Left ventricle myocardium inferior (tissue), 1 donor: ENCODE data around the gene GEN1. TPM values are rescaled to one million over a fixed set of nuclear protein-coding genes. Genes with fewer than 3 reads are reported as not detected.

Experiments used
- DNase-seq: peaks from one replicate; pipeline ENCODE4 v3.0.0-alpha.2; 2020
- H3K27ac ChIP-seq: fragments of 200-600 bp; replicated peaks from 2 replicates; pipeline ENCODE4 v1.8.0; 2021
- H3K27me3 ChIP-seq: fragments of 200-600 bp; 2 replicates; pipeline ENCODE4 v1.8.0; 2021; ENCODE audit warnings: low read depth
- H3K36me3 ChIP-seq: fragments of 200-600 bp; 2 replicates; pipeline ENCODE4 v1.8.0; 2021
- H3K4me1 ChIP-seq: fragments of 200-600 bp; 2 replicates; pipeline ENCODE4 v1.8.0; 2021
- H3K4me3 ChIP-seq: fragments of 200-600 bp; 2 replicates; pipeline ENCODE4 v1.8.0; 2021; ENCODE audit warnings: mild to moderate bottlenecking, moderate library complexity
- H3K9me3 ChIP-seq: fragments of 200-600 bp; replicated peaks from 2 replicates; pipeline ENCODE4 v1.8.0; 2021
- CTCF ChIP-seq: fragments of 200-600 bp; IDR thresholded peaks from 2 replicates; pipeline ENCODE4 v1.8.0; 2021; ENCODE audit warnings: antibody characterized with exemption, mild to moderate bottlenecking, borderline replicate concordance
- intact Hi-C: fragments of 100-400 bp; cut with micrococcal nuclease; formaldehyde crosslinking; loops from one replicate; pipeline ENCODE4 v1.11.0; 2022
- total RNA-seq: library from RNA; stranded (reverse); fragmentation: NEBNext Ultra II Directional; extraction: Animal tissue kit (Norgen Biotek cat#: 25700); gene quantifications from one replicate; pipeline ENCODE4 v1.2.1, GENCODE V29; 2021
- donor health status: DM: no; HTN: yes; CAD: no; lungs with severe emphysema.

GEN1 gene
- total RNA-seq, 1 donor from 2014 or later: 4.3 TPM

- H3K27ac ChIP-seq: no peak overlapping the region
- no peaks in the 10 kb centered on the region for H3K9me3 ChIP-seq
- peaks cover 75% of the 10 kb centered on the region for H3K36me3 ChIP-seq
- H3K4me1 ChIP-seq: peaks cover 14% of the 10 kb centered on the region
- no peaks in the 10 kb centered on the region for H3K27me3 ChIP-seq
- DNase-seq: no peak
- intact Hi-C loops: no loop called here
- no peak for TF ChIP-seq CTCF
- H3K4me3 ChIP-seq: no peak overlapping the region
Measured at GRCh38 chr2:17713291-17713690, 40.6 kb upstream of the GEN1 start.

GRCh38 chr2:17717666-17718065 lies 36.3 kb upstream of the GEN1 start:
- intact Hi-C loops: loop anchor here (5.0 kb wide), 1 partner anchor 115 kb away; no protein-coding TSS in a partner anchor
- DNase-seq: no peak
- H3K36me3 ChIP-seq: peaks cover 91% of the 10 kb centered on the region
- no peaks in the 10 kb centered on the region for H3K27me3 ChIP-seq
- no peak for TF ChIP-seq CTCF
- H3K4me1 ChIP-seq: no peaks in the 10 kb centered on the region
- H3K4me3 ChIP-seq: no peak overlapping the region
- no peaks in the 10 kb centered on the region for H3K9me3 ChIP-seq
- no peak overlapping the region for H3K27ac ChIP-seq

- no peak for DNase-seq
- H3K27ac ChIP-seq: no peak overlapping the region
- no peak overlapping the region for H3K4me3 ChIP-seq
- no peaks in the 10 kb centered on the region for H3K9me3 ChIP-seq
- intact Hi-C loops: loop anchor here (5.0 kb wide), 1 partner anchor 114 kb away; no protein-coding TSS in a partner anchor
- peaks cover 91% of the 10 kb centered on the region for H3K36me3 ChIP-seq
- H3K4me1 ChIP-seq: no peaks in the 10 kb centered on the region
- H3K27me3 ChIP-seq: no peaks in the 10 kb centered on the region
- TF ChIP-seq CTCF: no peak
Measured at GRCh38 chr2:17718689-17719088, 35.2 kb upstream of the GEN1 start.

GRCh38 chr2:17719562-17720371 lies 34.2 kb upstream of the GEN1 start:
- intact Hi-C loops: loop anchor here (5.0 kb wide), 1 partner anchor 113 kb away; no protein-coding TSS in a partner anchor
- H3K36me3 ChIP-seq: peaks cover 91% of the 10 kb centered on the region

GRCh38 chr2:17728210-17728609 lies 25.7 kb upstream of the GEN1 start:
- H3K27me3 ChIP-seq: no peaks in the 10 kb centered on the region
- no peak overlapping the region for H3K4me3 ChIP-seq
- no peaks in the 10 kb centered on the region for H3K4me1 ChIP-seq
- no peak overlapping the region for H3K27ac ChIP-seq
- peaks cover 79% of the 10 kb centered on the region for H3K36me3 ChIP-seq
- no peak for TF ChIP-seq CTCF
- intact Hi-C loops: no loop called here
- H3K9me3 ChIP-seq: no peaks in the 10 kb centered on the region
- DNase-seq: no peak

More at GRCh38 chr2:17719562-17720371, 34.2 kb upstream of the GEN1 start:
- Histone ChIP-seq H3K9me3 (no peaks in the 10 kb centered on the region), H3K4me1 (no peaks in the 10 kb centered on the region), H3K27ac (no peak overlapping the region), H3K27me3 (no peaks in the 10 kb centered on the region), H3K4me3 (no peak overlapping the region)
- no peak for DNase-seq
- TF ChIP-seq CTCF: peak; percentile 90
